MG63 (cell line): ENCODE results near the gene IL17F. TPM values are rescaled to one million over a fixed set of nuclear protein-coding genes. Genes with fewer than 3 reads are reported as not detected.
A peak's percentile ranks its signal among the peaks of the same experiment; 100 is the strongest.

Experiments
- DNase-seq: peaks from one replicate; pipeline ENCODE4 v3.0.0-alpha.2; 2020
- H3K27me3 ChIP-seq: fragments of 250-450 bp; sonication (Bioruptor Pico); 2 replicates; pipeline ENCODE4 v1.5.1; 2020; ENCODE audit warnings: mild to moderate bottlenecking, moderate library complexity
- H3K36me3 ChIP-seq: fragments of 250-450 bp; sonication (Bioruptor Pico); 2 replicates; pipeline ENCODE4 v1.5.1; 2020; ENCODE audit warnings: mild to moderate bottlenecking, moderate library complexity
- H3K4me3 ChIP-seq: fragments of 250-450 bp; sonication (Bioruptor Pico); 2 replicates; pipeline ENCODE4 v1.5.1; 2020; ENCODE audit warnings: mild to moderate bottlenecking, moderate library complexity
- H3K9me3 ChIP-seq: fragments of 250-450 bp; sonication (Bioruptor Pico); 2 replicates; pipeline ENCODE4 v1.5.1; 2020; ENCODE audit warnings: mild to moderate bottlenecking, moderate library complexity
- total RNA-seq: library from RNA; depleted of rRNA; stranded (reverse); fragments of >200 nt; shearing (Covaris generic); gene quantifications from 2 replicates; pipeline ENCODE4 v1.2.3, GENCODE V29; 2014; ENCODE audit warnings: low replicate concordance; rRNA removed

IL17F gene
- not detected in 2 replicates for total RNA-seq

- H3K36me3 ChIP-seq, result no peaks in the 10 kb centered on the region
- no peak for DNase-seq
- peaks cover 58% of the 10 kb centered on the region for H3K27me3 ChIP-seq
- no peak within 1 kb of the TSS for H3K4me3 ChIP-seq
- H3K9me3 ChIP-seq, result no peaks in the 10 kb centered on the region
These were observed at the start of gene IL17F for GRCh38 chr6:52244400-52244799. Gene IL17F, minus strand, starts transcription at chr6:52244500. Its CDS starts 71 bp downstream, at chr6:52244429.

GRCh38 chr6:52293067-52293466 is 48.8 kb upstream of the IL17F start:
- Histone ChIP-seq H3K27me3 (no peaks in the 10 kb centered on the region), H3K36me3 (no peaks in the 10 kb centered on the region), H3K4me3 (no peak overlapping the region), H3K9me3 (peaks cover 9% of the 10 kb centered on the region)
- DNase-seq, result no peak

GRCh38 chr6:52288841-52289240 is 44.5 kb upstream of the IL17F start:
- no peaks in the 10 kb centered on the region for H3K9me3 ChIP-seq
- no peak overlapping the region for H3K4me3 ChIP-seq
- DNase-seq, result no peak
- peaks cover 4% of the 10 kb centered on the region for H3K36me3 ChIP-seq
- H3K27me3 ChIP-seq, result no peaks in the 10 kb centered on the region

GRCh38 chr6:52288216-52288615 is 43.9 kb upstream of the IL17F start:
- no peak for DNase-seq
- Histone ChIP-seq H3K27me3 (no peaks in the 10 kb centered on the region), H3K9me3 (no peaks in the 10 kb centered on the region), H3K36me3 (peaks cover 10% of the 10 kb centered on the region), H3K4me3 (no peak overlapping the region)

- peak; percentile 92 for DNase-seq
- no peaks in the 10 kb centered on the region for H3K27me3 ChIP-seq
- no peak overlapping the region for H3K4me3 ChIP-seq
- H3K36me3 ChIP-seq, result peaks cover 23% of the 10 kb centered on the region
- no peaks in the 10 kb centered on the region for H3K9me3 ChIP-seq
These were observed 42.6 kb upstream of the IL17F start for GRCh38 chr6:52286798-52287432.

- no peaks in the 10 kb centered on the region for H3K9me3 ChIP-seq
- H3K36me3 ChIP-seq, result peaks cover 38% of the 10 kb centered on the region
- DNase-seq, result no peak
- H3K27me3 ChIP-seq, result no peaks in the 10 kb centered on the region
- H3K4me3 ChIP-seq, result peak overlapping the region; percentile 77
These were observed 41.1 kb upstream of the IL17F start for GRCh38 chr6:52285177-52286068.

- Histone ChIP-seq H3K9me3 (no peaks in the 10 kb centered on the region), H3K4me3 (peak within 1 kb of the TSS; percentile 77), H3K36me3 (peaks cover 46% of the 10 kb centered on the region), H3K27me3 (no peaks in the 10 kb centered on the region)
- DNase-seq, result peak; percentile 100
These were observed 40.3 kb upstream of the IL17F start, which contains the start of gene MCM3 for GRCh38 chr6:52284460-52285176. Gene MCM3, minus strand, starts transcription at chr6:52284742. Its CDS starts 68 bp downstream, at chr6:52284674.

- Histone ChIP-seq H3K27me3 (no peaks in the 10 kb centered on the region), H3K9me3 (no peaks in the 10 kb centered on the region), H3K36me3 (peaks cover 52% of the 10 kb centered on the region), H3K4me3 (peak overlapping the region; percentile 77)
- peak; percentile 88 for DNase-seq
These were observed 39.8 kb upstream of the IL17F start for GRCh38 chr6:52284131-52284459.

- H3K36me3 ChIP-seq, result peaks cover 62% of the 10 kb centered on the region
- DNase-seq, result no peak
- no peaks in the 10 kb centered on the region for H3K9me3 ChIP-seq
- no peaks in the 10 kb centered on the region for H3K27me3 ChIP-seq
- peak overlapping the region; percentile 77 for H3K4me3 ChIP-seq
These were observed 38.8 kb upstream of the IL17F start for GRCh38 chr6:52283111-52283510.

- H3K36me3 ChIP-seq, result peaks cover 99% of the 10 kb centered on the region
- no peaks in the 10 kb centered on the region for H3K9me3 ChIP-seq
- H3K27me3 ChIP-seq, result no peaks in the 10 kb centered on the region
- no peak for DNase-seq
- H3K4me3 ChIP-seq, result no peak overlapping the region
These were observed 31.8 kb upstream of the IL17F start for GRCh38 chr6:52276130-52276529.

GRCh38 chr6:52271852-52272460 is 27.7 kb upstream of the IL17F start:
- Histone ChIP-seq H3K36me3 (peaks cover 98% of the 10 kb centered on the region), H3K27me3 (no peaks in the 10 kb centered on the region), H3K4me3 (no peak overlapping the region), H3K9me3 (no peaks in the 10 kb centered on the region)
- DNase-seq, result no peak

GRCh38 chr6:52263709-52264540 is 19.6 kb upstream of the IL17F start:
- peak; percentile 86 for DNase-seq
- H3K27me3 ChIP-seq, result no peaks in the 10 kb centered on the region
- peaks cover 88% of the 10 kb centered on the region for H3K36me3 ChIP-seq
- H3K9me3 ChIP-seq, result no peaks in the 10 kb centered on the region
- no peak overlapping the region for H3K4me3 ChIP-seq

GRCh38 chr6:52262620-52263344 is 18.5 kb upstream of the IL17F start:
- H3K4me3 ChIP-seq, result no peak overlapping the region
- no peaks in the 10 kb centered on the region for H3K9me3 ChIP-seq
- peaks cover 76% of the 10 kb centered on the region for H3K36me3 ChIP-seq
- H3K27me3 ChIP-seq, result no peaks in the 10 kb centered on the region
- DNase-seq, result no peak

GRCh38 chr6:52261229-52261628 is 16.9 kb upstream of the IL17F start:
- H3K4me3 ChIP-seq, result no peak overlapping the region

GRCh38 chr6:52260634-52261033 is 16.3 kb upstream of the IL17F start:
- peaks cover 57% of the 10 kb centered on the region for H3K36me3 ChIP-seq
- H3K27me3 ChIP-seq, result 0 out of 2 replicates have a peak, but pooled peaks cover 2% of the 10 kb centered on the region
- no peaks in the 10 kb centered on the region for H3K9me3 ChIP-seq
- H3K4me3 ChIP-seq, result no peak overlapping the region
- no peak for DNase-seq

More at GRCh38 chr6:52261229-52261628, 16.9 kb upstream of the IL17F start:
- Histone ChIP-seq H3K36me3 (peaks cover 63% of the 10 kb centered on the region), H3K27me3 (no peaks in the 10 kb centered on the region), H3K9me3 (no peaks in the 10 kb centered on the region)
- DNase-seq, result peak; percentile 73
